GM23338 (cell line): ENCODE data around the gene TMEM41B. TPM values are rescaled to one million over a fixed set of nuclear protein-coding genes. Genes with fewer than 3 reads are reported as not detected.

ENCODE experiments used
- ATAC-seq: fragments of 200-7000 bp; cut with Tn5 transposase; 3 replicates; pipeline ENCODE4 v1.9.1; 2020
- DNase-seq: peaks from one replicate; pipeline ENCODE4 v3.0.0-alpha.2; 2015; ENCODE audit warnings: low spot score
- H2AFZ ChIP-seq: fragments of 200-600 bp; sonication (generic); 2 replicates; pipeline ENCODE4 v1.8.0; 2016; ENCODE audit warnings: antibody characterized with exemption, mild to moderate bottlenecking, moderate library complexity
- H3F3A ChIP-seq: fragments of 200-600 bp; sonication (generic); replicated peaks from 2 replicates; pipeline ENCODE4 v1.8.0; 2017; ENCODE audit warnings: antibody characterized with exemption, mixed run types, low read depth
- H3K27ac ChIP-seq: fragments of 200-600 bp; sonication (generic); 2 replicates; pipeline ENCODE4 v1.6.1; 2016; ENCODE audit warnings: low read depth
- H3K27me3 ChIP-seq: fragments of 200-600 bp; sonication (generic); 2 replicates; pipeline ENCODE4 v1.8.0; 2016; ENCODE audit warnings: mild to moderate bottlenecking, mixed run types, moderate library complexity; ENCODE audit not compliant: insufficient read depth
- H3K36me3 ChIP-seq: fragments of 200-600 bp; sonication (generic); 2 replicates; pipeline ENCODE4 v1.8.0; 2016; ENCODE audit warnings: mild to moderate bottlenecking; ENCODE audit not compliant: insufficient read depth
- H3K4me1 ChIP-seq: fragments of 200-600 bp; sonication (generic); 2 replicates; pipeline ENCODE4 v1.8.0; 2016; ENCODE audit warnings: mild to moderate bottlenecking, moderate library complexity; ENCODE audit not compliant: insufficient read depth
- H3K4me2 ChIP-seq: fragments of 200-600 bp; sonication (generic); 2 replicates; pipeline ENCODE4 v1.7.1; 2017; ENCODE audit warnings: mixed run types
- H3K4me3 ChIP-seq: fragments of 200-600 bp; sonication (generic); 2 replicates; pipeline ENCODE4 v1.6.1; 2016; ENCODE audit warnings: mixed run types
- H3K79me2 ChIP-seq: fragments of 200-600 bp; sonication (generic); replicated peaks from 2 replicates; pipeline ENCODE4 v1.8.0; 2017; ENCODE audit warnings: mild to moderate bottlenecking; ENCODE audit not compliant: insufficient read depth
- H3K9me2 ChIP-seq: fragments of 200-600 bp; sonication (generic); 2 replicates; pipeline ENCODE4 v1.8.0; 2017; ENCODE audit not compliant: insufficient read depth
- H4K20me1 ChIP-seq: fragments of 200-600 bp; sonication (generic); replicated peaks from 2 replicates; pipeline ENCODE4 v1.8.0; 2017; ENCODE audit warnings: mild to moderate bottlenecking; ENCODE audit not compliant: insufficient read depth
- H3K27ac Mint-ChIP-seq: 2 replicates; pipeline ENCODE4 v1.8.0; 2020; ENCODE audit warnings: inconsistent platforms, mild to moderate bottlenecking, moderate library complexity, mixed read lengths
- H3K27me3 Mint-ChIP-seq: 3 replicates; pipeline ENCODE4 v1.8.0; 2022; ENCODE audit warnings: low read depth, mild to moderate bottlenecking, moderate library complexity, mixed read lengths, inconsistent platforms; ENCODE audit not compliant: insufficient read depth, poor library complexity
- H3K36me3 Mint-ChIP-seq: 3 replicates; pipeline ENCODE4 v1.8.0; 2021; ENCODE audit warnings: low read depth, mild to moderate bottlenecking, inconsistent platforms, moderate library complexity, mixed read lengths
- H3K4me1 Mint-ChIP-seq: 3 replicates; pipeline ENCODE4 v1.8.0; 2020; ENCODE audit warnings: mild to moderate bottlenecking, inconsistent platforms, mixed read lengths
- H3K4me3 Mint-ChIP-seq: 3 replicates; pipeline ENCODE4 v1.8.0; 2021; ENCODE audit warnings: moderate library complexity, mild to moderate bottlenecking, inconsistent platforms, mixed read lengths
- H3K9me3 Mint-ChIP-seq: 3 replicates; pipeline ENCODE4 v1.8.0; 2020; ENCODE audit warnings: moderate library complexity, mild to moderate bottlenecking, inconsistent platforms, mixed read lengths
- CREB1 ChIP-seq: fragments of 250-450 bp; sonication (Bioruptor Pico); IDR thresholded peaks from 2 replicates; pipeline ENCODE4 v1.5.0; 2020; ENCODE audit warnings: low read depth, mild to moderate bottlenecking, moderate library complexity
- EZH2 ChIP-seq: fragments of 200-600 bp; sonication (generic); IDR thresholded peaks from one replicate; pipeline ENCODE4 v1.8.0; 2017; ENCODE audit warnings: antibody characterized with exemption, mild to moderate bottlenecking, low read depth; ENCODE audit not compliant: unreplicated experiment
- POLR2AphosphoS5 ChIP-seq: IDR thresholded peaks from 2 replicates; pipeline ENCODE4 v1.6.1; 2016; ENCODE audit warnings: antibody characterized with exemption, low read depth
- STAT1 ChIP-seq: IDR thresholded peaks from one replicate; pipeline ENCODE4 v1.6.1; 2016; ENCODE audit warnings: antibody characterized with exemption; ENCODE audit not compliant: unreplicated experiment
- ZNF331 ChIP-seq: fragments of 250-450 bp; sonication (Bioruptor Pico); IDR thresholded peaks from 2 replicates; pipeline ENCODE4 v1.5.0; 2020; ENCODE audit warnings: low read depth, mild to moderate bottlenecking, moderate library complexity
- ZNF462 ChIP-seq: fragments of 250-450 bp; sonication (Bioruptor Pico); IDR thresholded peaks from 2 replicates; pipeline ENCODE4 v1.5.0; 2020; ENCODE audit warnings: mild to moderate bottlenecking, moderate library complexity
- polyA plus RNA-seq: library from polyadenylated mRNA; unstranded; fragments of >200 nt; fragmentation: Nextera tagmentation; extraction: Ambion mirVana; gene quantifications from 2 replicates; pipeline ENCODE4 v1.2.1, GENCODE V29; 2016
- total RNA-seq: library from RNA; depleted of rRNA; stranded (reverse); fragments of >200 nt; shearing (Covaris generic); gene quantifications from 2 replicates; pipeline ENCODE4 v1.2.3, GENCODE V29; 2014

Gene TMEM41B
- total and polyA plus RNA-seq, 2 experiments from 2014 or later, result 34.4 to 53.8 TPM

- Mint-ChIP-seq H3K9me3 (no peaks in the 10 kb centered on the region), H3K4me1 (peaks cover 36% of the 10 kb centered on the region), H3K36me3 (0 out of 3 replicates have a peak, but pooled peaks cover 4% of the 10 kb centered on the region), H3K27ac (no peak overlapping the region), H3K27me3 (peaks cover 15% of the 10 kb centered on the region), H3K4me3 (peak overlapping the region; percentile 91)
- H3K36me3 ChIP-seq, result no peaks in the 10 kb centered on the region
- H3F3A ChIP-seq, result peaks cover 14% of the 10 kb centered on the region; the same call in 1 of the 2 replicates
- H4K20me1 ChIP-seq, result peaks cover 32% of the 10 kb centered on the region
- H3K4me1 ChIP-seq, result peaks cover 28% of the 10 kb centered on the region
- ATAC-seq, result peak; percentile 19
- H3K4me2 ChIP-seq, result peak overlapping the region; percentile 99
- DNase-seq, result peak; percentile 44
- peak overlapping the region; percentile 90 for H3K4me3 ChIP-seq
- no peak overlapping the region for H3K27ac ChIP-seq
- H3K27me3 ChIP-seq, result no peaks in the 10 kb centered on the region
- H3K79me2 ChIP-seq, result peaks cover 51% of the 10 kb centered on the region
- no peaks in the 10 kb centered on the region for H3K9me2 ChIP-seq
- no peak for TF ChIP-seq ZNF331
- TF ChIP-seq STAT1, result no peak
- no peak for TF ChIP-seq POLR2AphosphoS5
- TF ChIP-seq EZH2, result no peak
- TF ChIP-seq CREB1, result no peak
- TF ChIP-seq ZNF462, result no peak
- H2AFZ ChIP-seq, result no peak overlapping the region; the same call in 1 of the 2 replicates
These were observed 49.8 kb downstream of the TMEM41B start for GRCh38 chr11:9264316-9265210.
